ENCODE measurements around the gene CWC27. TPM values are rescaled to one million over a fixed set of nuclear protein-coding genes. Genes with fewer than 3 reads are reported as not detected.

CWC27 gene
- total RNA-seq, 6 donors from 2014 or later = 8.0 to 21.2 (median 14.6) TPM

GRCh38 chr5:64944868-64945267 is 176.1 kb downstream of the CWC27 start:
- no peak for TF ChIP-seq POLR2AphosphoS5 (IDR thresholded peaks at IDR 0.05)
- TF ChIP-seq EP300 (IDR thresholded peaks at IDR 0.05) = no peak
- no peak for TF ChIP-seq POLR2A (IDR thresholded peaks at IDR 0.05)
- no peak for TF ChIP-seq CTCF (IDR thresholded peaks at IDR 0.05)
- Histone ChIP-seq H3K27me3 (no peaks in the 10 kb centered on the region), H3K9me3 (no peaks in the 10 kb centered on the region), H3K4me1 (peaks cover 0 to 6% (median 5%) of the 10 kb centered on the region in 4 donors), H3K27ac (no peak overlapping the region), H3K4me3 (no peak overlapping the region), H3K36me3 (no peaks in the 10 kb centered on the region)
- ATAC-seq (ENCODE audit: low FRiP score in 2 of 2) (no peak), DNase-seq (no peak)

GRCh38 chr5:64947031-64947430 is 178.3 kb downstream of the CWC27 start:
- no peak for DNase-seq

GRCh38 chr5:64947801-64948200 is 179.1 kb downstream of the CWC27 start:
- no peaks in the 10 kb centered on the region for H3K4me1 ChIP-seq
- no peaks in the 10 kb centered on the region for H3K9me3 ChIP-seq
- TF ChIP-seq POLR2A (IDR thresholded peaks at IDR 0.05) (no peak), EP300 (IDR thresholded peaks at IDR 0.05) (no peak), POLR2AphosphoS5 (IDR thresholded peaks at IDR 0.05) (no peak), CTCF (IDR thresholded peaks at IDR 0.05) (no peak)
- ATAC-seq (ENCODE audit: low FRiP score in 2 of 2) (no peak), DNase-seq (no peak)
- H3K36me3 ChIP-seq = no peaks in the 10 kb centered on the region
- H3K4me3 ChIP-seq = no peak overlapping the region
- H3K27me3 ChIP-seq = no peaks in the 10 kb centered on the region
- H3K27ac ChIP-seq = no peak overlapping the region

More at GRCh38 chr5:64947031-64947430, 178.3 kb downstream of the CWC27 start:
- no peaks in the 10 kb centered on the region for H3K9me3 ChIP-seq
- TF ChIP-seq POLR2AphosphoS5 (IDR thresholded peaks at IDR 0.05) (no peak), POLR2A (IDR thresholded peaks at IDR 0.05) (no peak), EP300 (IDR thresholded peaks at IDR 0.05) (no peak), CTCF (IDR thresholded peaks at IDR 0.05) (no peak)
- no peaks in the 10 kb centered on the region for H3K27me3 ChIP-seq
- no peak overlapping the region for H3K4me3 ChIP-seq
- no peak for ATAC-seq (ENCODE audit: low FRiP score in 2 of 2)
- 35 to 70% methylated on average over 1 of the region's 1 CpG for WGBS, 2 donors
- no peak overlapping the region for H3K27ac ChIP-seq
- no peaks in the 10 kb centered on the region for H3K4me1 ChIP-seq
- no peaks in the 10 kb centered on the region for H3K36me3 ChIP-seq

- TF ChIP-seq CTCF (IDR thresholded peaks at IDR 0.05) (no peak), POLR2A (IDR thresholded peaks at IDR 0.05) (no peak), POLR2AphosphoS5 (IDR thresholded peaks at IDR 0.05) (no peak), EP300 (IDR thresholded peaks at IDR 0.05) (no peak)
- no peak for DNase-seq
- no peak overlapping the region for H3K27ac ChIP-seq
- H3K9me3 ChIP-seq = no peaks in the 10 kb centered on the region
- H3K4me1 ChIP-seq = no peaks in the 10 kb centered on the region
- no peaks in the 10 kb centered on the region for H3K27me3 ChIP-seq
- WGBS, 2 donors = 82 to 90% methylated on average over 3 of the region's 3 CpGs
- no peak overlapping the region for H3K4me3 ChIP-seq
- H3K36me3 ChIP-seq = no peaks in the 10 kb centered on the region
- no peak for ATAC-seq (ENCODE audit: low FRiP score in 2 of 2)
Observed at GRCh38 chr5:64949331-64949730, 180.6 kb downstream of the CWC27 start.

GRCh38 chr5:64952951-64953673 is 184.4 kb downstream of the CWC27 start:
- Histone ChIP-seq H3K4me3 (no peak overlapping the region), H3K9me3 (no peaks in the 10 kb centered on the region), H3K4me1 (no peaks in the 10 kb centered on the region), H3K27ac (no peak overlapping the region), H3K36me3 (no peaks in the 10 kb centered on the region), H3K27me3 (no peaks in the 10 kb centered on the region)
- 96 to 97% methylated on average over 3 of the region's 3 CpGs for WGBS, 2 donors
- no peak for DNase-seq
- no peak for TF ChIP-seq CTCF (IDR thresholded peaks at IDR 0.05)
- TF ChIP-seq POLR2AphosphoS5 (IDR thresholded peaks at IDR 0.05) = no peak
- no peak for TF ChIP-seq EP300 (IDR thresholded peaks at IDR 0.05)
- TF ChIP-seq POLR2A (IDR thresholded peaks at IDR 0.05) = no peak
- ATAC-seq (ENCODE audit: low FRiP score in 2 of 2) = no peak

Measured in upper lobe of left lung (tissue), 6 donors.